ENCODE results near the gene GPR55.
A peak's percentile ranks its signal among the peaks of the same experiment; 100 is the strongest.

GPR55 gene

GRCh38 chr2:230877759-230878598 lies 47.1 kb downstream of the GPR55 start:
- DNase-seq: peak; percentile 49 to 65

GRCh38 chr2:230877116-230877758 lies 47.8 kb downstream of the GPR55 start:
- DNase-seq: no peak

GRCh38 chr2:230875347-230876315 lies 49.4 kb downstream of the GPR55 start:
- DNase-seq: no peak

- no peak for DNase-seq
These were observed 50.2 kb downstream of the GPR55 start for GRCh38 chr2:230874876-230875275.

GRCh38 chr2:230874456-230874855 lies 50.6 kb downstream of the GPR55 start:
- no peak for DNase-seq

- peak in 1 of 2 donors; percentile 55 for DNase-seq
These were observed 51.2 kb downstream of the GPR55 start for GRCh38 chr2:230873661-230874401.

GRCh38 chr2:230872968-230873660 lies 51.9 kb downstream of the GPR55 start:
- no peak for DNase-seq

- no peak for DNase-seq
These were observed 52.7 kb downstream of the GPR55 start for GRCh38 chr2:230872151-230872967.

GRCh38 chr2:230871361-230872150 lies 53.5 kb downstream of the GPR55 start:
- DNase-seq: no peak

- DNase-seq: no peak
These were observed 54.3 kb downstream of the GPR55 start for GRCh38 chr2:230870544-230871360.

GRCh38 chr2:230869914-230870543 lies 55.0 kb downstream of the GPR55 start:
- no peak for DNase-seq

- DNase-seq: no peak
These were observed 55.8 kb downstream of the GPR55 start for GRCh38 chr2:230868947-230869913.

GRCh38 chr2:230868161-230868946 lies 56.7 kb downstream of the GPR55 start:
- DNase-seq: no peak

- peak; percentile 76 to 79 for DNase-seq
These were observed 58.1 kb downstream of the GPR55 start for GRCh38 chr2:230866756-230867523.

All from CD4-positive, alpha-beta T cell treated with Interferon alpha-2 for 1 hour (primary cell).